Measurements from ENCODE around the gene DCTN3.
A peak's percentile ranks its signal among the peaks of the same experiment; 100 is the strongest.

Gene DCTN3

DNA sequence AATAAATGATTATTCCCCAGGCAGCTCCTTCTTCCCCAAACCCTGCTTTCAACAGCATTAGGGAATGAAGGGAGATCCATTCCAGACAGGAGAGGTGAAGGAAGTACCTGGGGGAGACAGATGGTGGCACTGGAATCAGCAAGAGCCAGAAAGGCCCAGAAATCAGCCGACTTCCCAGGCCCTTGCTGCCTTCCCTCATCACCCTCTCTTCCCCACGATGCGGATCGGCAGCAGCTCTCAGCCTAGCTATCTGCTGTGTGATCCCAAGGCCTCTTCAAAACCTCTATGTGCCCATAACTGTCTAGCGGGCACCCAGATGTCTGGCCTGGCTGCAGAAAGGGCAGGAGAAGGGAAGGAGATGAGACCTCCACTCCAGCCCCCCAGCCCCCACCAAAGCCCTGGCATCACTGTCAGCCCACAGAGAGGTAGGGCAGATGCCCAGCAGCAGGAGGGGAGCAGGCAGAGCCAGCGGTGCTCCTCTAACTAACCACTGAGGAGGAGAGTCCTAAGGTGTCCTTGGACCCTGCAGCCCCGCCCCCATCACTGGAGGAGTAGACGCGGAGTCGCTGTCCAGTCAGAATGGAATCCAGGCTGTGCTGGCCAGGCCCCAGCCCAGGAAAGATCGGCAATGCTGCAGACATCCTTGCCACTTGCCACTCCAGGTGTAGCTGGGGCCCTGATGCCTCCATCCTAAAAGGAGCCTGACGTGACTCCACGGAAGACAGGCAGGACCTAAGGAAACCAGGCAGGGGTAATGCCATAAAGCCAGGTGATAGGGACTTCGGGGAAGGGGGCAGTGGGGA is 43.5 kb downstream of the DCTN3 start:
- H3K4ac ChIP-seq (ENCODE audit: low read depth, low read length), result no peak overlapping the region
- no peak overlapping the region for H3K23ac ChIP-seq (ENCODE audit: low read length)
- H3K14ac ChIP-seq (ENCODE audit: low read length), result no peak overlapping the region
- peak in 1 of 2 donors; percentile 21 for DNase-seq
- no peak overlapping the region for H3K4me2 ChIP-seq (ENCODE audit: low read length)
- H2AK5ac ChIP-seq (ENCODE audit: low read length), result no peak overlapping the region
- H2BK5ac ChIP-seq (ENCODE audit: low read depth, low read length, poor library complexity), result no peak overlapping the region
- no peaks in the 10 kb centered on the region for H3K79me2 ChIP-seq (ENCODE audit: control insufficient read depth, insufficient read depth, low read length, poor library complexity)
- H4K91ac ChIP-seq (ENCODE audit: low read depth, low read length), result no peak overlapping the region
- peaks cover 2% of the 10 kb centered on the region in 2 experiments for H3K4me1 ChIP-seq (ENCODE audit: control insufficient read depth in 1 of 2, insufficient read depth in 2 of 2, low read length in 2 of 2)
- H3K9me3 ChIP-seq (ENCODE audit: insufficient read depth, low read depth, low read length), result no peaks in the 10 kb centered on the region
- peaks cover 41% of the 10 kb centered on the region for H3K27me3 ChIP-seq (ENCODE audit: insufficient read depth, low read length)
- H3K27ac ChIP-seq (ENCODE audit: low read depth, low read length), result no peak overlapping the region
- no peak overlapping the region for H3K4me3 ChIP-seq (ENCODE audit: low read depth, low read length)
- no peak overlapping the region for H3K18ac ChIP-seq (ENCODE audit: low read length)
- no peak overlapping the region for H3K9ac ChIP-seq (ENCODE audit: low read length)
- H3K79me1 ChIP-seq (ENCODE audit: low read length), result no peaks in the 10 kb centered on the region
- no peak overlapping the region for H4K8ac ChIP-seq (ENCODE audit: low read depth, low read length)
- no CpG with 5 or more reads among the region's 14 CpGs for WGBS (ENCODE audit: extremely low coverage, insufficient coverage, insufficient read length)
- H2BK12ac ChIP-seq (ENCODE audit: low read length), result no peak overlapping the region
- H2AFZ ChIP-seq (ENCODE audit: insufficient read depth, low read length, poor library complexity), result no peak overlapping the region
- no peak overlapping the region for H2BK120ac ChIP-seq (ENCODE audit: insufficient read depth, low read length, poor library complexity)
- H4K12ac ChIP-seq (ENCODE audit: low read depth, low read length), result no peak overlapping the region
- no peaks in the 10 kb centered on the region for H3K36me3 ChIP-seq (ENCODE audit: control insufficient read depth in 1 of 2, insufficient read depth in 2 of 2, low read length in 2 of 2)

DNA sequence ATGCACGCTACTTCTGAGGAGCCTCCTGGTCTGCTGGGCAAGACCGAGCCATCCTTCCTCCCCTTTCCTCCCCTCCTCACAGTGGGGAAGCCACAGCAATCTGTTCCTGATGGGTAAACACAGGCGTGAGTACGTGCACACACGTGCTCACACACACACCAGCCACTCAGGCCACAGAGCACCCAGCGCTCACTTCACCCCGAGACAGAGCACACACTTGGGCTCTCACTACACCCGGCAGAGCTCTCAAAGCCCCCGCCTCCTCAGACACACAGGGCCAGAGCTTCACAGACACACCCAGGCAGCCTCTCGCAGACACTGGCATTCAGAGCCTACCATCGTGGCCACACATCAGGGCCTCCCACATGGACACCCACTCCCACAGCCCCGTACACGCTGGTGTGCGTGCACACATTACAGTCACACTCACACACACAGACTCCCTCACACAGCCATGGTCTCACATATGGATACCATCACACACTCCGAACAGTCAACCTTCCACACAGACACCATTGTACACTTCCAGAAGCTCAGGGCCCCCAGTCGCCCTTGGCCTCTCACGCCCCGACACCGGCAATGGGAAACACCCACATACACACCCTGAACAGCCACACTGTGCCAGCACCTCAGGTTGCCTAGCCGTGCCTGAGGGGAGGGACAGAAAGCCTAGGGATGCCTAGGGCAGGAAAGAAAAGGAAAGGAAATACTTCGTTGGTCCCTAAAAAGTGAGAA is 44.3 kb downstream of the DCTN3 start:
- no peaks in the 10 kb centered on the region for H3K79me1 ChIP-seq (ENCODE audit: low read length)

DNA sequence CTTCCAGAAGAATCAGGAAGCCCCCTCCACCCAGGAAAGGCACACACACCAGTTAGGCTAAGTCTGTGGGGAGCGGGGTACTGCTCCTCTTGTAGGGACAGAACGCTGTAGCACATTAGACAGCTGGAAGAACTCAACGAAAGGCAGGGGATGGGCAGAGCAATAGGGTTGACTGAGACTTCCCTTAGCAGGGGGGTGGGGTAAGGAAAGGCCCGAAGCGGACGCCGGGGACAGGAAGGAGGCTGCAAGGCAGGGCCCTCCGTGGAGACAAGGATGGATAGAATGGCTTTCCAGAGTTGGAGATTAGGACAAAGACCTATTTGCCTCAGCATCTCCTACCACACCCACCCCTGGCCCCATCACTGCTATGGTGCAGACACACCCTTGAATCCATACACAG is 45.1 kb downstream of the DCTN3 start:
- H3K9ac ChIP-seq (ENCODE audit: low read length), result no peak overlapping the region
- H4K91ac ChIP-seq (ENCODE audit: low read depth, low read length), result no peak overlapping the region
- no CpG with 5 or more reads among the region's 8 CpGs for WGBS (ENCODE audit: extremely low coverage, insufficient coverage, insufficient read length)
- H3K27me3 ChIP-seq (ENCODE audit: insufficient read depth, low read length), result peaks cover 33% of the 10 kb centered on the region
- H3K36me3 ChIP-seq (ENCODE audit: control insufficient read depth in 1 of 2, insufficient read depth in 2 of 2, low read length in 2 of 2), result no peaks in the 10 kb centered on the region
- H2AFZ ChIP-seq (ENCODE audit: insufficient read depth, low read length, poor library complexity), result no peak overlapping the region
- no peak overlapping the region for H4K12ac ChIP-seq (ENCODE audit: low read depth, low read length)
- no peak for DNase-seq
- no peaks in the 10 kb centered on the region for H3K79me2 ChIP-seq (ENCODE audit: control insufficient read depth, insufficient read depth, low read length, poor library complexity)
- no peak overlapping the region for H3K4me3 ChIP-seq (ENCODE audit: low read depth, low read length)
- no peak overlapping the region for H2AK5ac ChIP-seq (ENCODE audit: low read length)
- no peak overlapping the region for H3K14ac ChIP-seq (ENCODE audit: low read length)
- no peak overlapping the region for H2BK5ac ChIP-seq (ENCODE audit: low read depth, low read length, poor library complexity)
- no peaks in the 10 kb centered on the region for H3K9me3 ChIP-seq (ENCODE audit: insufficient read depth, low read depth, low read length)
- H3K27ac ChIP-seq (ENCODE audit: low read depth, low read length), result no peak overlapping the region
- no peak overlapping the region for H3K18ac ChIP-seq (ENCODE audit: low read length)
- H2BK120ac ChIP-seq (ENCODE audit: insufficient read depth, low read length, poor library complexity), result no peak overlapping the region
- peaks cover 2% of the 10 kb centered on the region in 2 experiments for H3K4me1 ChIP-seq (ENCODE audit: control insufficient read depth in 1 of 2, insufficient read depth in 2 of 2, low read length in 2 of 2)
- no peak overlapping the region for H3K23ac ChIP-seq (ENCODE audit: low read length)
- H2BK12ac ChIP-seq (ENCODE audit: low read length), result no peak overlapping the region
- no peaks in the 10 kb centered on the region for H3K79me1 ChIP-seq (ENCODE audit: low read length)
- H4K8ac ChIP-seq (ENCODE audit: low read depth, low read length), result no peak overlapping the region
- H3K4me2 ChIP-seq (ENCODE audit: low read length), result no peak overlapping the region
- H3K4ac ChIP-seq (ENCODE audit: low read depth, low read length), result no peak overlapping the region

More for the DNA sequence above, 44.3 kb downstream of the DCTN3 start:
- Histone ChIP-seq H3K4me2 (ENCODE audit: low read length) (no peak overlapping the region), H3K9ac (ENCODE audit: low read length) (no peak overlapping the region), H3K36me3 (ENCODE audit: control insufficient read depth in 1 of 2, insufficient read depth in 2 of 2, low read length in 2 of 2) (no peaks in the 10 kb centered on the region), H2AK5ac (ENCODE audit: low read length) (no peak overlapping the region), H4K91ac (ENCODE audit: low read depth, low read length) (no peak overlapping the region), H3K27ac (ENCODE audit: low read depth, low read length) (no peak overlapping the region), H3K23ac (ENCODE audit: low read length) (no peak overlapping the region), H4K12ac (ENCODE audit: low read depth, low read length) (no peak overlapping the region), H3K4me1 (ENCODE audit: control insufficient read depth in 1 of 2, insufficient read depth in 2 of 2, low read length in 2 of 2) (peaks cover 2% of the 10 kb centered on the region in 2 experiments), H3K4ac (ENCODE audit: low read depth, low read length) (no peak overlapping the region), H2BK12ac (ENCODE audit: low read length) (no peak overlapping the region), H3K14ac (ENCODE audit: low read length) (no peak overlapping the region), H3K79me2 (ENCODE audit: control insufficient read depth, insufficient read depth, low read length, poor library complexity) (no peaks in the 10 kb centered on the region), H4K8ac (ENCODE audit: low read depth, low read length) (no peak overlapping the region), H2BK120ac (ENCODE audit: insufficient read depth, low read length, poor library complexity) (no peak overlapping the region), H2BK5ac (ENCODE audit: low read depth, low read length, poor library complexity) (no peak overlapping the region), H3K9me3 (ENCODE audit: insufficient read depth, low read depth, low read length) (no peaks in the 10 kb centered on the region), H3K27me3 (ENCODE audit: insufficient read depth, low read length) (peaks cover 40% of the 10 kb centered on the region), H3K4me3 (ENCODE audit: low read depth, low read length) (no peak overlapping the region), H3K18ac (ENCODE audit: low read length) (no peak overlapping the region), H2AFZ (ENCODE audit: insufficient read depth, low read length, poor library complexity) (no peak overlapping the region)
- no CpG with 5 or more reads among the region's 21 CpGs for WGBS (ENCODE audit: extremely low coverage, insufficient coverage, insufficient read length)
- no peak for DNase-seq

DNA sequence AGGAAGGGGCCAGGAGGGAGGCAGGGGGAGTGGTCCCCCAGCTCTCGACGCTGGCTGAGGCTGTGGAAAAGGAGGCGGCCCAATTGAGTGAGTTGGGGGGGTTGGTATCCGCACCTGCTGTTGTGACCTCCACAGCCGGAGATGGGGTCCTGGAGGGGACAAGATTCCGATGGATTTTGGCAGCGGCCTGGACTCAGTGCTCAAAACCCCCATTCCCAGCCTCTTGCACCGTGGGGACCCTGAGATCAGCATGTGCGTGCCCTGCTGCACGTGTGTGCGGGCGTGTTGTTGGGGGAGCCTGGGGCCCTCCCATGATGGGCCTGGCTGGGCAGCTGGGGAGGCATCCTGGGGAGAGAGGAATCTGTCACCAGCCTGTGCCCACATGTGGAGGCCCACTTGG is 45.7 kb downstream of the DCTN3 start:
- no CpG with 5 or more reads among the region's 12 CpGs for WGBS (ENCODE audit: extremely low coverage, insufficient coverage, insufficient read length)
- Histone ChIP-seq H3K4me2 (ENCODE audit: low read length) (no peak overlapping the region), H3K9me3 (ENCODE audit: insufficient read depth, low read depth, low read length) (peaks cover 2% of the 10 kb centered on the region)

More for the DNA sequence above, 45.7 kb downstream of the DCTN3 start:
- Histone ChIP-seq H3K4me3 (ENCODE audit: low read depth, low read length) (no peak overlapping the region), H4K12ac (ENCODE audit: low read depth, low read length) (no peak overlapping the region), H3K79me1 (ENCODE audit: low read length) (no peaks in the 10 kb centered on the region), H4K91ac (ENCODE audit: low read depth, low read length) (no peak overlapping the region), H3K27me3 (ENCODE audit: insufficient read depth, low read length) (peaks cover 27% of the 10 kb centered on the region), H3K23ac (ENCODE audit: low read length) (no peak overlapping the region), H4K8ac (ENCODE audit: low read depth, low read length) (no peak overlapping the region), H3K14ac (ENCODE audit: low read length) (no peak overlapping the region), H3K79me2 (ENCODE audit: control insufficient read depth, insufficient read depth, low read length, poor library complexity) (no peaks in the 10 kb centered on the region), H3K36me3 (ENCODE audit: control insufficient read depth in 1 of 2, insufficient read depth in 2 of 2, low read length in 2 of 2) (no peaks in the 10 kb centered on the region), H2BK5ac (ENCODE audit: low read depth, low read length, poor library complexity) (no peak overlapping the region), H2BK120ac (ENCODE audit: insufficient read depth, low read length, poor library complexity) (no peak overlapping the region), H3K4me1 (ENCODE audit: control insufficient read depth in 1 of 2, insufficient read depth in 2 of 2, low read length in 2 of 2) (peaks cover 2% of the 10 kb centered on the region in 2 experiments), H2BK12ac (ENCODE audit: low read length) (no peak overlapping the region), H3K18ac (ENCODE audit: low read length) (no peak overlapping the region), H2AK5ac (ENCODE audit: low read length) (no peak overlapping the region), H2AFZ (ENCODE audit: insufficient read depth, low read length, poor library complexity) (no peak overlapping the region), H3K27ac (ENCODE audit: low read depth, low read length) (no peak overlapping the region), H3K4ac (ENCODE audit: low read depth, low read length) (no peak overlapping the region), H3K9ac (ENCODE audit: low read length) (no peak overlapping the region)
- no peak for DNase-seq
